HEK293T (cell line): Measurements from ENCODE around the gene LEFTY2.

ENCODE experiments used
- ARNT ChIP-seq: fragments of 450-650 bp; IDR thresholded peaks from 2 replicates; pipeline ENCODE4 v1.6.1; 2017; ENCODE audit warnings: mild to moderate bottlenecking
- BHLHE40 ChIP-seq: fragments of 450-650 bp; IDR thresholded peaks from 2 replicates; pipeline ENCODE4 v1.6.1; 2016; ENCODE audit warnings: mild to moderate bottlenecking, moderate library complexity, borderline replicate concordance
- FOXA1 ChIP-seq: fragments of 450-650 bp; IDR thresholded peaks from 2 replicates; pipeline ENCODE4 v1.6.1; 2016; ENCODE audit warnings: mild to moderate bottlenecking
- FOXK2 ChIP-seq: fragments of 450-650 bp; IDR thresholded peaks from 2 replicates; pipeline ENCODE4 v1.6.1; 2016; ENCODE audit warnings: mild to moderate bottlenecking
- FOXM1 ChIP-seq: fragments of 450-650 bp; IDR thresholded peaks from 2 replicates; pipeline ENCODE4 v1.6.1; 2017; ENCODE audit warnings: mild to moderate bottlenecking, borderline replicate concordance
- HDGF ChIP-seq: fragments of 450-650 bp; IDR thresholded peaks from 2 replicates; pipeline ENCODE4 v1.6.1; 2017; ENCODE audit warnings: antibody characterized with exemption, borderline replicate concordance
- L3MBTL2 ChIP-seq: fragments of 450-650 bp; conservative IDR thresholded peaks from 2 replicates; pipeline ENCODE4 v1.6.1; 2016; ENCODE audit warnings: mild to moderate bottlenecking
- LEF1 ChIP-seq: fragments of 450-650 bp; IDR thresholded peaks from 2 replicates; pipeline ENCODE4 v1.6.1; 2017; ENCODE audit warnings: mild to moderate bottlenecking, borderline replicate concordance
- NFRKB ChIP-seq: fragments of 450-650 bp; IDR thresholded peaks from 2 replicates; pipeline ENCODE4 v1.6.1; 2016; ENCODE audit warnings: mild to moderate bottlenecking, moderate library complexity
- SP1 ChIP-seq: fragments of 450-650 bp; IDR thresholded peaks from 2 replicates; pipeline ENCODE4 v1.6.1; 2017
- SUZ12 ChIP-seq: fragments of 450-650 bp; IDR thresholded peaks from 2 replicates; pipeline ENCODE4 v1.6.1; 2016; ENCODE audit warnings: mild to moderate bottlenecking
- TARDBP ChIP-seq: fragments of 450-650 bp; IDR thresholded peaks from 2 replicates; pipeline ENCODE4 v1.6.1; 2016
- TF ChIP-seq, protein P1 (sequence below): fragments of 450-650 bp; IDR thresholded peaks from 2 replicates; pipeline ENCODE4 v1.6.1; 2016

DNA sequence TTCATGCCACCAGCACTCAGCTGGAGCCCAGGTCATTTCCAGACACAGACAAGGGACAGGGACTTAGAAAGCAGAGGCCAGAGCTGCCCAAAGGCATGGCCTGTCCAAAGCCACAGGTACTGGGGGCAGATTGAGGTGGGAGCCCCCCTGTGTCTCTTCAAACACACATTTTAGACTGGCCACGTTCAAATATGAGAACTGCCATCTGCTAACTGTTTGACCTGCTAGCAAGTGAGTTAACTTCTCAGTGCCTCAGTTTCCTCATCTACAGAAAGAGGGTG is 862 bp upstream of the LEFTY2 start:
- TF ChIP-seq HDGF, result no peak
- TF ChIP-seq SUZ12, result no peak
- no peak for TF ChIP-seq BHLHE40
- no peak for TF ChIP-seq SP1
- TF ChIP-seq FOXA1, result no peak
- TF ChIP-seq ARNT, result no peak
- TF ChIP-seq FOXM1, result no peak
- no peak for TF ChIP-seq TARDBP
- TF ChIP-seq, protein P1, sequence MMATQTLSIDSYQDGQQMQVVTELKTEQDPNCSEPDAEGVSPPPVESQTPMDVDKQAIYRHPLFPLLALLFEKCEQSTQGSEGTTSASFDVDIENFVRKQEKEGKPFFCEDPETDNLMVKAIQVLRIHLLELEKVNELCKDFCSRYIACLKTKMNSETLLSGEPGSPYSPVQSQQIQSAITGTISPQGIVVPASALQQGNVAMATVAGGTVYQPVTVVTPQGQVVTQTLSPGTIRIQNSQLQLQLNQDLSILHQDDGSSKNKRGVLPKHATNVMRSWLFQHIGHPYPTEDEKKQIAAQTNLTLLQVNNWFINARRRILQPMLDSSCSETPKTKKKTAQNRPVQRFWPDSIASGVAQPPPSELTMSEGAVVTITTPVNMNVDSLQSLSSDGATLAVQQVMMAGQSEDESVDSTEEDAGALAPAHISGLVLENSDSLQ, result no peak
- TF ChIP-seq NFRKB, result no peak
- TF ChIP-seq L3MBTL2, result no peak
- no peak for TF ChIP-seq FOXK2
- TF ChIP-seq LEF1, result no peak
